GM21528 (cell line): ENCODE results near the gene HMGCLL1.

Experiments
- ATAC-seq: cut with Tn5 transposase; IDR thresholded peaks from one replicate; pipeline ENCODE4 v1.9.1; 2021; ENCODE audit warnings: mild to moderate bottlenecking, moderate library complexity; ENCODE audit not compliant: unreplicated experiment, low FRiP score

The HMGCLL1 gene

DNA sequence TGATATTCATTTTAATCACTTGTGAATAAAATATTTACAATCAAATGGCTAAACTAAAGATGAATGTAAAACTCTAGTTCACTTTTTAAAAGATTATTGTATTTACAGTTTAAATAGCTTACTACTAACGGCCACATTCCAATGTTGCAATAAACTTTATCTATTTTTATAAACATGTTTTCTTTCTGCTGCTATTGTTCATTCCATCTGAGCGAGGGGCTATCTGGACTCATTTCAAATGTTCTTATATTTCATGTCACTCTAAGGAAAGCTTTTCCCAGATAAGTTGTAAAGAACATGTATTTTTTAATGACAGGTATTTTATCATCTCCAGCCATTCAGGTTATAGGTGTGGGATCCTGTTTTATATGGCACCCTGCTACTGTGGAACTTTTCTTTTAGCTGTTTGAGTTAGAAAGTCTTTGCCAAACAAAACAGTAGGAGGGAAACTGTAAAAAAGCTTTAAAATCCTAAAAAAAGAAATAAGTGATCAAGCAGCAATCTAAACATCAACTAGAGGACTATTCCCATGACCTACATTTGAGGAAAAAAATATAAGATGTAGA is 42.5 kb downstream of the HMGCLL1 start:
- no peak for ATAC-seq

DNA sequence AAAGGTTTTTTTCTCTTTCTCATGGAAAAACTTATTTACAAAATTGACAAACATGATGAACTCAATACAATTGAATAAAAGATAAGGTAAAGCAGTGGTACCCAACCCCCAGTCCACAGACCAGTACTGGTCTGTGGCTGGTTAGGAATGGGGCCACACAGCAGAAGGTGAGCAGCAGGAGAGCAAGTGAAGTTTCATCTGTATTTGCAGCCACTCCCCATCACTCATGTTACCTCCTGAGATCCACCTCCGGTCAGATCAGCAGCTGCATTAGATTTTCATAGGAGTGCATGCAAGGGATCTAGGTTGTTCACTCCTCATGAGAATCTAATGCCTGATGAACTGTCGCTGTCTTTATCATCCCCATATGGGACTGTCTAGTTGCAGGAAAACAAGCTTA is 47.5 kb downstream of the HMGCLL1 start:
- no peak for ATAC-seq

DNA sequence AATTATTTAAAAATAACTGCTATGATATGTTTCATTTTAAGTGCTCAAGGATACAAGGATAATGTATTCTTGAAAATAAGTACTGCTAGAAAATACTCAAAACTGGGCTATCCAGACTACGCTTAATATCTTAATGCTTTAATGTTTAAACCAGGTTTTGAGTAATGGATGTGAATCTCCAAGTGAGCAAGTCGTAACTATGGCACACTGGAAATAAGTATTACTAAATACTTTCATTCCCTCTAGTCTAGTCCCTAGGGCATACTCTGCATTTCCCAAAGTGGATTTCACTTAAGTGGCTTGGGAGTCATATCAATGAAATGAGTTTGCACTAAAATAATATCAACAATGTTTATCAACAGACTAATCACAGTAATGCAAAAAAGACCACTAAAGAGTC is 48.1 kb downstream of the HMGCLL1 start:
- no peak for ATAC-seq

DNA sequence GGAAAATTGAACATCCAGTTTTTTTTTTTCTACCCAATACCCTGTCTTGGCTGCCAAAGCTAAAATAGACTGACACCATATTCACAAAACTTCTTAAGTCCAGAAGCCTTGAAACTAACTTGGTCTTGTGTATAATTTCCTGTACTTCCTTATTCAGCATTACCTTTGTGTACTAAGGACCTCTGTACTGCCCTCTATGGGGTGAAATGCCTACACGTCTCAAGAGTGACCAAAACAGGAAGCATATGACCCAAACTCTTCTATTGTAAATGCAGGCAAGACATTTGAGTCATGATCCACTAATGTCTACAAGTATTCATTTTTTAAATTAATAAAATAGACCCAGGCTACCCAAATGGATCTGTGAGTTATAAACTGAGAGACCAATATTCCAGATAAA is 50.4 kb downstream of the HMGCLL1 start:
- ATAC-seq = peak; percentile 58

DNA sequence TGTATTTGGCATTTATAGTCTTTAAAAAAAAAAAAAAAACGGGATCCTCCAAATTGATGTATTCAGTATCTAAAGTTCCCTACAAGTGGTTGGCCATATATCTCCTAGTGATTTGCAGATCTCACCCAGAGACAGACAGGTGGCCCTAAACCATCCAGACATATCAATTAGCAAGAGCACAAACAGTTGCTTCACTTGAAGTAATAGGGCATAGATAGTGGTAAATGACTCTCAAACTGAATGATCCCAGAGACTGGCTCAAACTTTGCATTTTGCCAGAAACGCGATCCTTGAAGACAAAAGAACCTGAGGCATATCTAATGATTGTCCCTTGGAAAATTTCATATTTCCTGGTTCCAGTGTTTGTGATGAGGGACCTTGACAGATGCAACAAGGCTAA is 54.6 kb downstream of the HMGCLL1 start:
- ATAC-seq = no peak

DNA sequence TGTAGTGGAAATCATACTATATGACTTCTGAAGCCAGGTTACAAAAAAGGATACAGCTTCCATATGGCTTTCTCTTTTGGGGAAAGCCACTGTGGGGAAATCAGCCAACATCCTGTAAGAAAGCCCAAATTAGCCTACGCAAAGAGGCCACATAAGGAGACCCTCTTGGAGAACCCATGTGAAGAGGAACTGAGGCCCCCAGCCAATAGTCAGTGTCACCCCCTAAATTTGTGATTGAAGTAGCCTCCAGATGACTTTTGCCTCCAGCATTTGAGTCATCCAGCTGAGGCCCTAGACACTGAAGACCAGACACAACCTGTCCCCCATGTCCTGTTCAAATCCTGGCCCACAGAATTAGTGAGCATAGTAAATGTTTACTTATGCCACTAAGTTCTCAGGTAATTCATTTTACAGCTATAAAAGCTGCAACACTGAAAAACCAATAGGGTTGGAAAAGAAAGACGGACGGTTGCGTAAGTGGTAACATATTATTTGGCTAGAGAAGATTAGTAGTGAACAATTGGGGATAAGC is 60.4 kb downstream of the HMGCLL1 start:
- ATAC-seq = no peak

DNA sequence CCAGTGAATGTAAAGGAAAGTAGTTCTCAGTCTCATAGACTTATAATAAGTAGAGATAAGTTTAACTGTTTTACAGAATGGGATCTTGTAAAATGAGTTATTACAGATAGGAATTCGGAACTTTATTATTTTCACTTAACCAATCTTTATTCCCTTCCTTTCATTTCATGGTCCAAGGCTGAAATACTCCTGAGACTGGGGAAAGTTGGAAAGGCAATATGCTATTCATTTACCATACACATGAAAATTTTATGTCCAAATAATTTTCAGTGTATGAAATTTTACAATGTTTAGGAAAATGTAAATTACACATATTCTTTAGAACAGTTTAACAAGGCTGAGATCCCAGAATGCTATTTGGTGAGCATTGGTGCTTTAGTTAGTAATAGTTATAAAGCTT is 62.3 kb downstream of the HMGCLL1 start:
- no peak for ATAC-seq

DNA sequence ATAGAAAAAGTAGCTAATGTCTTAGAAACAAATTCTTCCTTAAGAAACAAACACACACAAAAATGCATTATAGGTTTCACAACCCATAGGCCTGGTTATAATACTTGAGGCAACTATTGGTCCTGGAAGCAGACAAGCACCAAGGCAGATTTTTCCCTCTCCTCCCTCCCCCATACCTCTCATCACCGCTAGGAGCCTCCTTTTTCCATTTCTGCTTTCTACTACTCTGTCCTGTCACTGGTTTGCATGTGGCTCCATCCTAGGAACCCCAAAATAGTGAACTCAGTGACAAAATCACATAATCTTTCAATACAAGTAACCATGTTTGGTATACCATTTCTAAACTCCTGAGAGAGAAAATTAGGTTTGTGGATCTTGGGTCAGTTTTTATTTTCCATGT is 66.1 kb downstream of the HMGCLL1 start:
- ATAC-seq = no peak

DNA sequence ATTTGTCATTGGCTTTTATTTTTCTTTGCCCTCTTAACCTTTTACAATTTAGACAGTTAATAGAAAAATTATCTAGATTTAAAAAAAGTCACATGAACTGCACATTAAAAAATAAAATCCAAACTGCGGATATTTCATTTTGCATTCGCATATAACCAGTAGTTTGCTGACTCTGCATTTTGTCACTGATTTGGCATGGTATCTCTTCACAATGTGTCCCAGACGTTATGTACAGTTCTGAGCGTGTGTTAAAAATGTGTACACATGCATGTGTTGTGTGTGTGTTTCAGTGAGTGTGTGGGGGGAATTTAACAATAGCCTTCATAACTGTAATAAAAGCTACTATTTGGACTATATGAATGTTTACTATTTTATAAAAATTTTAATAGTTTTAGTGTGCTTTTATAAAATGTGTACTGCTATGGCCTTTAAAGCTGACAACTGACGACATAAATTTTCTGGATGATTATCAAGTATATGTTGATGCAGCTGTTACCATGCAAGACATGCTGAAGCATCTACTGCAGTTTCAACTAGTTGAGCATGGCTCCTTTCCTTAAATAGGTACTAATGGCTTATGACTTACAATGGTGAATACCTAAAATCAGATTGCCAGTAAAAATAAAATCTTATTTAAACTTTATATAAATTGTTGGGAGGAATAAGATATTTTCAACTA is 67.7 kb downstream of the HMGCLL1 start:
- no peak for ATAC-seq

DNA sequence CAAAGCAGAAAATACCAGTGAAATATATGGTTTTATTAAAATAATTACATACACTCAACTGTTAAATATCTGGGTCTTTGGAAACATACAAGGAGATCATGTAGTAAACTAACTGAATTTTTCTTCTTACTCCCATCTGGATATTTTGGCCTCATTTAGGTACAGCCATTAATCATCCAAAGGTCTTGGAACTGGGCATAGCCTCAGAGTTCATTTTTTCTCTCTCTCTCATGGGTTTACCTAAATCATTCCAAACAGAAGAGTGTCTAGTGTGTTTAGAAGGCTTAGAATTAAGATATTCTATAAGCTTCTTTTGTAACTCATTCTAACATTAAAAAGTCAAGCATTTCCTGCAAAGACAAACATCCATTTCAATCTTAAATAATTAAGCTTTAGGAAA is 79.4 kb downstream of the HMGCLL1 start:
- no peak for ATAC-seq

DNA sequence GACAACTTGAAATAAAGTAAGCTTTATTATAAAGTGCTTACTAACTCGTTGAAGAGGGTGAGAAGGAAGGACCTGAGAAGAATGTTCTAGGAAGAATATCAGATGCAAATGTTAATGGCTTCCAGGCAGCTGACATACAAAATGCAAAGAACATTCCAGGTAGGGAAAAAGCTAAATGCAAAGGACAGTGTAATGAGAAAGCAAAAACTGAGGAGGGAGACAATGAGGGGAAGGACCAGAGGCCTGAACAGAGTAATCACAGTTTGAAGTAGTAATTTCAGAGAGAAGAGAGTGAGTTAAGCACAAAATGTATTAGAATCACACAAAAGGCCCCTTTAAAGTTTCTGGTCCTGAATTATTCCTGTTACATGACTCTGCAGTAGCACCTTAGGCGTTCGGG is 81.3 kb downstream of the HMGCLL1 start:
- no peak for ATAC-seq

DNA sequence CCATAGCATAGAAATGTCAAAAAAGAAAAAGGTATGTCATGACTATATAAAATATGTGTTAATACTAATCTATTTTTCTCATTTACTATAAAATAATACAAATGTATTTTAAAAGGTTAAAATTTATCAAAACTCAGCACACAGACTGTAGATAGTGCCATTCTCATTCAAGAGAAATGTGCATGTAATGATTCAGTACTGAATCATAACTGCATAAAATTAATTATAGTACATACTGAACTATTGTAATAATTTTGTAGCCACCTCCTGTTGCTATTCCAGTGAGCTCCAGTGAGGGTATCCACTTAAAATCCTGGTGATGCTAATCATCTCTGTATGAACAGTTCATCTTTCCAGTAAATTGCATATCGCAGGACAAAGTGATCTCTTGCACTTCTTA is 82.8 kb downstream of the HMGCLL1 start:
- ATAC-seq = no peak

DNA sequence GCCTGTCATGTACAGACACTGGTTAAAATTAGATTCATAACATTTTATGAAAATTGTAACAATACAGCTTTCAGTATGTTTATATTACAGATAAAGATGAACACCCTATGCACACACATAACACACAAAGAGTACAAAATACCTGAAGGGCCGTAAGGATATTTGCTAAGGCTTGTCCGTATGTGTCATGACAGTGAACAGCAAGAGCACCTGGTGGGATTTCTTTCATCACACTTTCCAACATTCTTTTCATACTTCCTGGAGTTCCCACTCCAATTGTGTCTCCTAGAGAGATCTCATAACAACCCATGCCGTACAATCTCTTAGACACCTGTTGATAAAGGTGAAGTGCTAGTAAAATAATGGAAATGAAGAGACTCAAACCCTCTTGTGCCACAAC is 83.7 kb downstream of the HMGCLL1 start:
- ATAC-seq = no peak

DNA sequence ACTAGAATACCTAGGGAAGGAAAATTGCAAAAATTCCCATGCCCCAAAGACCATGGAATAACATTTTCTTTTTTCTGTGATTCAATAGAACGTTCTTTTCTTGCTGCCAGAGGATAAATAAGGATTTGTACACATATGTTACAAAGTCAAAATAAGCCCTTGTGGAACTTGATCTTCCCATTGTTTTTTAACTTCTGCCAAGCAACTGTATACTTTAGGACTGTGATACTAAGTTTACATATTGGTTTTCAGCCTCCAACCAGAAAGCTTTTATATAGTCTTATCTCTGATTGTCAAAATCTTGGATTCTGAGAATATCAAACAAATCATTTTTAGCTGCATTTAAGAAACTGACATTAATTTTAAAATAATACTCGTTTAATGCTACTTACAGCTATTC is 84.6 kb downstream of the HMGCLL1 start:
- no peak for ATAC-seq

DNA sequence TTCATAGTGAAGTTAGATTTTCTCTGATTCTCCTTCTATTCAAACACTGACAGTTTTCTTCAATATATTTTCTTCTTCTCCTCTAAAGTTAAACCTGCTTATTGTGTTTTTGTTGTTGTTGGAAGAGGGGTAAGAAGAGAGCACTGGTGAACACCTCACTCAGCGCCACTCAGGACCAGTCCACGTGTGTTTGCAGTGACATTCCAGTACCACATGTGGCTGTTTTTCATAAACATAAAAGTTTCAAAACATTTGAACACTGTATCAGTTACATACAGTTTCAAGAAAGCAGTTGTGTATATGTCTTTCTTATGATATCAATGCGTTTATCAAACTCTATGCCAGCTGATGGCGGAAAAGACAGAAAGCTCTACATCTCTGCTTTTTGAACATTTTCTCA is 86.7 kb downstream of the HMGCLL1 start:
- ATAC-seq = no peak

DNA sequence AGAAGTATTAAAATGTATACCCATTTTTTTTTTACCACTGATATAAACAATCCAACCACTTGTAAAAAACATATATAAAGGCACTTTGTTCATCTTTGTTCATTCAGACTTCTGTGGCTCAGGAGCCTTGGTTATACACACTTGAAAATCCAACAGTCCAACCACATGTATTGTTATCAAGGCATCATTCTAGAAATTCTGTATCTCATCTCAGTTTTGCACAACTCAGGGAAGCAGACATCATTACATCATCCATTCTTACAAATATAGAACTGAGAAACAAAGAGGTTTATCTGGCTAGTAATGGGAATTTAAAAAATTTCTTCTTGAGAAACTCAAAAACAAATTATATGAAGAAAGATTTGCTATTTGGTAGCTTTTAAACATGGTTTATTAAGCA is 88.1 kb downstream of the HMGCLL1 start:
- ATAC-seq = no peak

DNA sequence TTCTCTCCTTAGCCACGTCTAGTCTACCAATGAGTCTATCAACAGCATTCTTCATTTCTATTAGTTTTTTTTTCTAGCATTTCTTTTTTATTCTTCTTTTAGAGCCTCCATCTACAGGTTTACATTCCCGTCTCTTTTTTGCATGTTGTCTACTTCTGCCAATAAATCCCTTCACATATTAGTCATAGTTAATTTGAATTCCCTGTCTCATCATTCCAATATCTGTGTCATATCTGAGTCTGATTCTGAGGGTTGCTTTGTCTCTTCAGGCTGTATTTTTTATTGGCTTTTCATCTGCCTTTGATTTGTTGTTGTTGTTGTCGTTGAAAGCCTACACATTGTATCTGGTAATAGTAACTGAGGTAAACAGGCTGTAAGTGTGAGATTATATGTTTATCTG is 104.6 kb downstream of the HMGCLL1 start:
- no peak for ATAC-seq

DNA sequence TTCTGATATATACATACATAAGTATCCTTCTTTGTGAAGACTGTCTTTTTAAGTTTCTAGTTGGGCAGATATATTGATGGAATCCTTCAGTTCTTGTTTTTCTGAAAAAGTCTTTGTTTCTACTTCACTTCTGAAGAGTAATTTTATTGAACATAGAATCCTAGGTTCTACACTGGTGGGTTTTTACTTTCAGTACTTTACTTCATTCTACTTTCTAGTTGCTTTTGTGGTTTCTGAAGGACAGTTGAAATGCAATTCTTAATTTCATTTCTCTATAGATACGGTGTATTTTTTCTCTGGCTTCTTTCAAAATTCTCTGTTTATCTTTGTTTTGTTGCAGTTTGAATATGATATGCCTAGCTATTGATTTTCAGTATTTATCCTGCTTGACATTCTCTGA is 105.3 kb downstream of the HMGCLL1 start:
- no peak for ATAC-seq

DNA sequence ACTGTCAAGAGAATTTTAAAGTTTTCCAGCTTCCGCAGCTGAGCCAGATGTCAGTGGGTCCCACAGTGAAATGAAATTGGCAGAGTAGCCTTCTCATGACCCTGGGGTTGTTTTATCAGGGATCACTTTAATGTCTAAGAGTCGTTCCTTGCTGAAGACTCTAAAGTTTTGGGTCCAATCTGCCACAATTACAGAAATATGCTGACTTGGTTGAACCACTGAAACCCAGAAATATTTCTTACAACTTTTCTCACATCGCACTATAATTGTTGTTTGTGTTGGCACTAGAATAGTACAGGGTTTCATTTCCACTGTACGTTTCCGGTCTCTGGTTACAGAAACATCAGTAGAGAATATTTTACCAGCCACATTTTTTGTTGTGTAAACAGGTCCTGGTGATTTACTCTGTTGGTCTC is 109.0 kb downstream of the HMGCLL1 start:
- ATAC-seq = no peak

DNA sequence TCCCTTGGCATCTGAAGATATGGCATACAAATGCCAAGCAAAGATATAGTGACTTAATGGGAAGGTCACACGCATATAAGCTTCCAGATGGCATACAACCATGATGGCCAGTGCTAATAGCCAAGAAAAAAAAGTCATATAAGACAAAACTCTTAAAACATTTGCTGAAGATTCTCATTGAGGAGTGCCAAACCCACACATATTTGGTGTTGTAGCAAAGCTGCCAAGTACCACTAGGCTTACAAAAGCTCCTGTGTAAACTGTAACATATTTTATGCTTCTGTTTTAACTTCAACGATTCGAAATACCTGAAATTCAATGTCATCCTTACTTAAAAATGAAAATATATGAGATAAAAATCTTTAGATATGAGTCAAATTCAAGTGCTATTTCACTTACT is 123.0 kb downstream of the HMGCLL1 start:
- no peak for ATAC-seq

DNA sequence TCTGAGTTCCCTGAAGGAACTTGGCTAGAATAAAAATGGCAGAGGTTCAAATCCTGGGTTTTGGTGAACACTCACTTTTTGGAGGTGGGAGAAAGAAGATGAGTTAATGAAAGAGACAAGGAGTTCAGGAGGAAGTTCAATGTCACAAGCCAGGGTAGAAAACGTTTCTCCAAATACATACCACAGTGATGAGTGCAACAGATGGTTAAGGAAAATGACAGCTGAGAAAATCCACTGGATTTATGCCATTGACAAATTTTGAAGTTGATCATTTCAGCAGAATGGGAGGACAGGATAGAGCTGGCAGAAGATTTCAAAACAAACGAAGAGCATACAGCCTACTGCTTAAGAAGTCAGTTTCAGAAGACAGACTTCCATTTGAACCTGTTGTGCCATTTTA is 129.0 kb downstream of the HMGCLL1 start:
- no peak for ATAC-seq

DNA sequence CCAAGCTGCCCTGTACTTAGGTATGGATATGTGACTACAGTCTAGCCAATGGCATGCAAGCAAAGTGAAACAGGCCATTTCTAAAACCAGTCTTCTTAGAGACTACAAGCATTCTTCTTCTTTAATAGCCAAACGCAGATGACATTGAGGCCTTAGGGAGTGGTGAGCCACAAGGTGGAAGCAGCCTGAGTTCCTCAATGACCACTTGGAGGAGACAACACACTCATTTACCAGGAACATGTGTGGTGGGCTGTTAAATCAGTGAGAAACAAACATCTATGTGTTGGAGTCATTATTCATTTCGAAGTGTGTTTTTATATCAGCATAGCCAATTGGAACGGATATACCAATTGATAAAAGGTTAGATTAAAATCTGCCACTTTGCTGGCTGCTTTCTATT is 129.8 kb downstream of the HMGCLL1 start:
- ATAC-seq = no peak

DNA sequence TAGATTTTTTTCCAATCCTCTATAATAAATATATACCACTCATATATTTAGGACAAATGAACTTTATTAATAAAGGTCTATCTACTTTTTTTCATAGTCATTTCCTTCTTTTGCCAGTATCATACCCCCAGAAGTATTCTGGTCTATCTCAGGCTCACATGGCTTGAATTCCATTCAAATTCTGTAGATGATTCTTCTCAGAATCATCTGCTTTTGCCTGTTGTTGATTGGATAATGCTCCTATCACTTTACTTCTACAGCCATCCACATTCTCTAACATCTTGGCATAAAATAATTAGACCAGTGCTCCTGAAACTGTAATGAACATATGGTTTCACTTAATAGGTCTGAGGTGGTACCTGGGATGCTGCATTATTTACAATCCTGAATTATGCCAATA is 130.5 kb downstream of the HMGCLL1 start:
- ATAC-seq = no peak
